Testis (tissue), 3 donors: Measurements from ENCODE around the gene RPL36. TPM values are rescaled to one million over a fixed set of nuclear protein-coding genes. Genes with fewer than 3 reads are reported as not detected.

Experiments used
- DNase-seq: peaks from one replicate; pipeline ENCODE4 v3.0.0-alpha.2; 2019
- H3K27ac ChIP-seq, 2 donors: fragments of 200-600 bp; sonication (generic); one replicate each; pipeline ENCODE4 v1.5.1; 2019
- H3K27me3 ChIP-seq: fragments of 200-600 bp; sonication (generic); one replicate; pipeline ENCODE4 v1.5.1; 2019
- H3K36me3 ChIP-seq: fragments of 200-600 bp; sonication (generic); one replicate; pipeline ENCODE4 v1.5.1; 2017; ENCODE audit warnings: low read depth; ENCODE audit errors: missing control alignments
- H3K4me1 ChIP-seq: fragments of 200-600 bp; sonication (generic); one replicate; pipeline ENCODE4 v1.5.1; 2019
- H3K4me3 ChIP-seq, 2 donors: fragments of 200-600 bp; sonication (generic); one replicate each; pipeline ENCODE4 v1.5.1; 2017 to 2019
- H3K9me3 ChIP-seq: fragments of 200-600 bp; sonication (generic); one replicate; pipeline ENCODE4 v1.5.1; 2017
- CTCF ChIP-seq, 3 experiments: fragments of 450-650 bp in 2 of 3; fragments of 200-600 bp in 1 of 3; sonication (generic) in 1 of 3; IDR thresholded peaks; one replicate each; pipeline ENCODE4 v1.5.1; 2016 to 2019; ENCODE audit warnings: antibody characterized with exemption in 3 of 3, mild to moderate bottlenecking in 2 of 3, moderate library complexity in 1 of 3
- POLR2A ChIP-seq: fragments of 450-650 bp; IDR thresholded peaks from one replicate; pipeline ENCODE4 v1.6.1; 2017; ENCODE audit warnings: antibody characterized with exemption, mild to moderate bottlenecking, moderate library complexity
- WGBS, 2 donors: methylation state at CpG; one replicate each; pipeline ENCODE4 v1.1.5; 2018; 5-methylcytosine and 5-hydroxymethylcytosine counted together
- intact Hi-C: fragments of 100-400 bp; cut with DNase I; formaldehyde crosslinking; loops from one replicate; pipeline ENCODE4 v1.15.1; 2023; ENCODE audit warnings: low total_unique reads
- polyA plus RNA-seq: library from polyadenylated mRNA; stranded (reverse); fragments of 350-450 nt; fragmentation: Illumina TruSeq; extraction: RNeasy Lipid Tissue Mini Kit (QIAGEN cat#74804); gene quantifications from one replicate; pipeline ENCODE4 v1.2.3, GENCODE V29; 2014; ENCODE audit warnings: low read depth, low replicate concordance; ENCODE audit not compliant: insufficient read depth
- total RNA-seq, 2 donors: library from RNA; depleted of rRNA; stranded (reverse); fragments of >200 nt; gene quantifications; one replicate each; pipeline ENCODE4 v1.2.3, GENCODE V29; 2016

The RPL36 gene
- total and polyA plus RNA-seq, 3 donors from 2014 or later: 331 to 531 (median 497) TPM

DNA sequence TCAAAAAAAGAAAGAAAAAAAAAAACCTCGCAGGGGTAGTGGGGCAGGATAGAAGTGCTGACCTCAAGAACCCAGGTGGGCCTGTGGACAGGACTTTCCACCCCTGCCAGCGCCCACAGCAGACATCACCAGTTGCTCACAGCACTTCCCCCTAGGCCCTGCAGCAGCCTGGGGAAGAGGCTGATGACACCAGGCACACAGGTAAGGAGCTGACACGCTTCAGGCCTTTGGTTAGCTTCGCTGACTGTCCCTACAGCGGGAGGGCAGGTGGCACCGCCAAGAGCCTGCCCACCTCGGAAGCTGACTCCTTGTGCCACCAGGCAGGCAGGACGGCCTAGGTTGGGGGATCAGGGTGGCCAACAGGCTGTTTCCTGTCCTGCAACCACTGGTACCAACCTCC, 20.9 kb downstream of the RPL36 start:
- no peaks in the 10 kb centered on the region for H3K36me3 ChIP-seq
- H3K4me3 ChIP-seq: no peak overlapping the region
- no peak for DNase-seq
- H3K27ac ChIP-seq: no peak overlapping the region
- no peaks in the 10 kb centered on the region for H3K27me3 ChIP-seq
- no peaks in the 10 kb centered on the region for H3K9me3 ChIP-seq
- H3K4me1 ChIP-seq: no peaks in the 10 kb centered on the region
- WGBS, 2 donors: 96% methylated on average over 6 to 8 of the region's 8 CpGs
- TF ChIP-seq CTCF (IDR thresholded peaks at IDR 0.05) (no peak), POLR2A (no peak)
- intact Hi-C loops: no loop called here

DNA sequence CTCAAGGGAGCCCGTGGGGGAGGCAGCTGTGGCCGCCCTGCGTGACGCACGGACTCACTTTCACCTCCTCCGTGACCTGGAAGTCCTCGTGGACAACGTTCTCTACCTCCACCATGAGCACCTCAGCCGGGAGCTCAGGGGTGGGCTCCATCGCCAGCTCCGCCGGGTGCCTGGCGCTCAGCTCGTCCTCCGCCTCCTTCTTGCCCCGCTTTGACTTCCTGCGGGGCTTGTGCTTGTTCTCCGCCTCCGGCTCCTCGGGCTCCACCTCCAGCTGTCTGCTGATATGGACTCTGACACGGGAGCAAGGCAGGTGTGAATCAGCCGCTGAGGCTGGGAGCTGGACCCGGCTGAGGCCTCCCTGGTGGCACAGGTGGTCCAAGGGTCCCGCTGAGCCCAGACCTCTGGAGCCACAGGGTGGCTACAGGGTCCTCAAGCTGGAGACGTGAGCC, 21.6 kb downstream of the RPL36 start:
- no peak for DNase-seq
- H3K4me1 ChIP-seq: no peaks in the 10 kb centered on the region
- H3K9me3 ChIP-seq: no peaks in the 10 kb centered on the region
- WGBS, 2 donors: 86 to 94% methylated on average over 9 to 25 of the region's 25 CpGs
- no peaks in the 10 kb centered on the region for H3K27me3 ChIP-seq
- H3K36me3 ChIP-seq: no peaks in the 10 kb centered on the region
- H3K4me3 ChIP-seq: no peak overlapping the region
- TF ChIP-seq POLR2A (no peak), CTCF (IDR thresholded peaks at IDR 0.05) (no peak)
- H3K27ac ChIP-seq: no peak overlapping the region
- intact Hi-C loops: no loop called here

- no peak for TF ChIP-seq POLR2A
- TF ChIP-seq CTCF (IDR thresholded peaks at IDR 0.05): no peak
- H3K27me3 ChIP-seq: no peaks in the 10 kb centered on the region
- peaks cover 6% of the 10 kb centered on the region for H3K4me1 ChIP-seq
- no peaks in the 10 kb centered on the region for H3K9me3 ChIP-seq
- DNase-seq: no peak
- 94 to 95% methylated on average over 5 to 9 of the region's 9 CpGs for WGBS, 2 donors
- H3K4me3 ChIP-seq: no peak overlapping the region
- no peak overlapping the region for H3K27ac ChIP-seq
- intact Hi-C loops: no loop called here
- H3K36me3 ChIP-seq: no peaks in the 10 kb centered on the region
Observed at GRCh38 chr19:5713228-5713627, 23.1 kb downstream of the RPL36 start.

DNA sequence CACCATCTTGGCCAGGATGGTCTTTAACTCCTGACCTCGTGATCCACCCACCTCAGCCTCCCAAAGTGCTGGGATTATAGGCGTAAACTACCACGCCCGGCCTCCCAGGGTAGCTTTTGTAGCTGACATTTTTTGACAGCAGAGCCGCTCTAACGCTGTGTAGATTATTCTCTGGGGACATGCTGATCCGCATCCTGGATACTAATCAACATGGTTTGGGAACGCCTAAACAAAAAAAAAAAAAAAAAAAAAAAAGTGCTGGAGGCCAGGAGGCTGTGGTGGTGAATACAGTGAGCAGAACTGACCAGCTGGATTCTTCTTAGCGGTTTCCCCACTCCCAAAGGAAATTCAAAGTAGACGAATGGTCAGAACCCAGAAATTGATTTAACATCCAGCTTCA, 24.7 kb downstream of the RPL36 start:
- WGBS, 2 donors: 86 to 92% methylated on average over 10 of the region's 10 CpGs
- H3K4me1 ChIP-seq: peaks cover 18% of the 10 kb centered on the region
- no peak overlapping the region for H3K4me3 ChIP-seq
- no peaks in the 10 kb centered on the region for H3K27me3 ChIP-seq
- no peaks in the 10 kb centered on the region for H3K9me3 ChIP-seq
- TF ChIP-seq CTCF (IDR thresholded peaks at IDR 0.05) (no peak), POLR2A (no peak)
- DNase-seq: no peak
- H3K36me3 ChIP-seq: no peaks in the 10 kb centered on the region
- intact Hi-C loops: no loop called here
- H3K27ac ChIP-seq: no peak overlapping the region

- Histone ChIP-seq H3K27ac (no peak overlapping the region), H3K9me3 (no peaks in the 10 kb centered on the region), H3K27me3 (no peaks in the 10 kb centered on the region), H3K4me1 (peaks cover 18% of the 10 kb centered on the region), H3K4me3 (no peak overlapping the region), H3K36me3 (no peaks in the 10 kb centered on the region)
- WGBS, 2 donors: 62 to 70% methylated on average over 8 of the region's 8 CpGs
- DNase-seq: no peak
- no peak for TF ChIP-seq POLR2A
- no peak for TF ChIP-seq CTCF (IDR thresholded peaks at IDR 0.05)
- intact Hi-C loops: no loop called here
Observed at GRCh38 chr19:5717215-5717935, 27.3 kb downstream of the RPL36 start.
